Measurements from ENCODE around the gene ATP1B1. TPM values are rescaled to one million over a fixed set of nuclear protein-coding genes. Genes with fewer than 3 reads are reported as not detected.

ATP1B1 gene
- total RNA-seq, 1 donor from 2014 or later = 385 TPM

- no peak for DNase-seq
- Histone ChIP-seq H3K27ac (replicated peaks) (no peak overlapping the region), H3K36me3 (no peaks in the 10 kb centered on the region), H3K4me1 (peaks cover 5% of the 10 kb centered on the region), H3K4me3 (no peak overlapping the region), H3K9me3 (replicated peaks) (no peaks in the 10 kb centered on the region), H3K27me3 (ENCODE audit: low read depth) (no peaks in the 10 kb centered on the region)
- no peak for TF ChIP-seq CTCF (IDR thresholded peaks at IDR 0.05; ENCODE audit: borderline replicate concordance)
- intact Hi-C loops (cut with micrococcal nuclease) = no loop called here
These were observed 37.5 kb downstream of the ATP1B1 start for GRCh38 chr1:169143984-169144383.

GRCh38 chr1:169144941-169145626 is 38.6 kb downstream of the ATP1B1 start:
- Histone ChIP-seq H3K27me3 (ENCODE audit: low read depth) (no peaks in the 10 kb centered on the region), H3K4me1 (peaks cover 5% of the 10 kb centered on the region), H3K27ac (replicated peaks) (no peak overlapping the region), H3K36me3 (no peaks in the 10 kb centered on the region), H3K4me3 (no peak overlapping the region), H3K9me3 (replicated peaks) (no peaks in the 10 kb centered on the region)
- DNase-seq = no peak
- intact Hi-C loops (cut with micrococcal nuclease) = no loop called here
- TF ChIP-seq CTCF (IDR thresholded peaks at IDR 0.05; ENCODE audit: borderline replicate concordance) = no peak

GRCh38 chr1:169146576-169147214 is 40.2 kb downstream of the ATP1B1 start:
- no peak for TF ChIP-seq CTCF (IDR thresholded peaks at IDR 0.05; ENCODE audit: borderline replicate concordance)
- intact Hi-C loops (cut with micrococcal nuclease) = no loop called here
- no peak for DNase-seq
- Histone ChIP-seq H3K36me3 (no peaks in the 10 kb centered on the region), H3K27ac (replicated peaks) (no peak overlapping the region), H3K27me3 (ENCODE audit: low read depth) (no peaks in the 10 kb centered on the region), H3K4me3 (no peak overlapping the region), H3K4me1 (peaks cover 5% of the 10 kb centered on the region), H3K9me3 (replicated peaks) (no peaks in the 10 kb centered on the region)

- H3K27ac ChIP-seq (replicated peaks) = no peak overlapping the region
- DNase-seq = no peak
- intact Hi-C loops (cut with micrococcal nuclease) = no loop called here
These were observed 42.2 kb downstream of the ATP1B1 start for GRCh38 chr1:169148472-169149252.

More at GRCh38 chr1:169148472-169149252, 42.2 kb downstream of the ATP1B1 start:
- TF ChIP-seq CTCF (IDR thresholded peaks at IDR 0.05; ENCODE audit: borderline replicate concordance) = no peak
- Histone ChIP-seq H3K4me1 (peaks cover 5% of the 10 kb centered on the region), H3K27me3 (ENCODE audit: low read depth) (no peaks in the 10 kb centered on the region), H3K9me3 (replicated peaks) (no peaks in the 10 kb centered on the region), H3K4me3 (no peak overlapping the region), H3K36me3 (no peaks in the 10 kb centered on the region)

Data from left ventricle myocardium inferior (tissue), 1 donor.